Keratinocyte (primary cell): ENCODE data around the gene C11orf86. TPM values are rescaled to one million over a fixed set of nuclear protein-coding genes. Genes with fewer than 3 reads are reported as not detected.

Experiments used
- DNase-seq: peaks from one replicate; pipeline ENCODE4 v3.0.0-alpha.2; 2011; ENCODE audit warnings: low read depth, missing footprints, low spot score
- FAIRE-seq: peaks from 2 replicates; lab custom pipeline; 2011; peaks lifted over from hg19 to GRCh38; lab: Jason Lieb, UNC
- H2AFZ ChIP-seq: 2 replicates; pipeline ENCODE4 v1.6.0; 2012; ENCODE audit warnings: low read length, control low read depth, inconsistent platforms; ENCODE audit not compliant: control insufficient read depth
- H3K27ac ChIP-seq: 2 replicates; pipeline ENCODE4 v1.5.1; 2011; ENCODE audit warnings: low read length; ENCODE audit not compliant: control insufficient read depth, insufficient read depth
- H3K27me3 ChIP-seq: 3 replicates; pipeline ENCODE4 v1.6.0; 2011; ENCODE audit warnings: low read length; ENCODE audit not compliant: control insufficient read depth, insufficient read depth; ENCODE audit errors: extremely low read depth
- H3K36me3 ChIP-seq, 2 experiments: 2 replicates in 1 of 2; 3 replicates in 1 of 2; pipeline ENCODE4 v1.5.1; 2011; ENCODE audit warnings: low read length in 2 of 2, mild to moderate bottlenecking in 1 of 2; ENCODE audit not compliant: control insufficient read depth in 2 of 2, insufficient read depth in 2 of 2; ENCODE audit errors: extremely low read depth in 1 of 2
- H3K4me1 ChIP-seq: 3 replicates; pipeline ENCODE4 v1.5.1; 2011; ENCODE audit warnings: low read length; ENCODE audit not compliant: control insufficient read depth, insufficient read depth; ENCODE audit errors: extremely low read depth
- H3K4me2 ChIP-seq: 3 replicates; pipeline ENCODE4 v1.6.0; 2011; ENCODE audit warnings: low read depth, low read length; ENCODE audit not compliant: control insufficient read depth, insufficient read depth; ENCODE audit errors: extremely low read depth
- H3K4me3 ChIP-seq, 3 experiments: fragments of 200-600 bp in 1 of 3; sonication (generic) in 1 of 3; 2 replicates in 2 of 3; 3 replicates in 1 of 3; pipeline ENCODE4 v1.5.1; 2011 to 2016; ENCODE audit warnings: low read length in 3 of 3, mild to moderate bottlenecking in 3 of 3, control low read depth in 2 of 3, inconsistent platforms in 1 of 3, low read depth in 1 of 3, mixed read lengths in 1 of 3, mixed run types in 1 of 3, moderate library complexity in 1 of 3; ENCODE audit not compliant: control insufficient read depth in 2 of 3, insufficient read depth in 2 of 3; ENCODE audit errors: extremely low read depth in 1 of 3
- H3K79me2 ChIP-seq: 2 replicates; pipeline ENCODE4 v1.6.0; 2012; ENCODE audit warnings: low read length; ENCODE audit not compliant: control insufficient read depth, insufficient read depth
- H3K9ac ChIP-seq: 3 replicates; pipeline ENCODE4 v1.6.0; 2011; ENCODE audit warnings: low read length; ENCODE audit not compliant: control insufficient read depth, insufficient read depth; ENCODE audit errors: extremely low read depth
- H3K9me1 ChIP-seq: 3 replicates; pipeline ENCODE4 v1.6.0; 2011; ENCODE audit warnings: low read length; ENCODE audit not compliant: control insufficient read depth, insufficient read depth; ENCODE audit errors: extremely low read depth
- H3K9me3 ChIP-seq: 2 replicates; pipeline ENCODE4 v1.5.1; 2012; ENCODE audit warnings: low read depth, low read length; ENCODE audit not compliant: control insufficient read depth
- H4K20me1 ChIP-seq: 3 replicates; pipeline ENCODE4 v1.6.0; 2011; ENCODE audit warnings: low read length; ENCODE audit not compliant: control insufficient read depth, insufficient read depth; ENCODE audit errors: extremely low read depth
- CTCF ChIP-seq, 3 experiments: IDR thresholded peaks in 1 of 3; conservative IDR thresholded peaks in 1 of 3; optimal IDR thresholded peaks in 1 of 3; 2 replicates in 2 of 3; 3 replicates in 1 of 3; pipeline versions ENCODE3 to v1.5.1; 2011; ENCODE audit warnings: low read length in 3 of 3, mild to moderate bottlenecking in 3 of 3, moderate library complexity in 2 of 3, control low read depth in 1 of 3, inconsistent platforms in 1 of 3; ENCODE audit not compliant: insufficient read depth in 2 of 3; ENCODE audit errors: extremely low read depth in 1 of 3
- EZH2 ChIP-seq: IDR thresholded peaks from one replicate; pipeline ENCODE4 v1.6.1; 2012; ENCODE audit warnings: inconsistent platforms, mild to moderate bottlenecking, low read length, moderate library complexity
- dilution Hi-C: fragments of 300-500 bp; cut with MboI; formaldehyde crosslinking; loops from one replicate; pipeline ENCODE4 v1.7.0; 2020; ENCODE audit warnings: low sequenced_read_pairs; ENCODE audit not compliant: extremely low pct_ligation_motif_present
- polyA plus RNA-seq, 5 experiments: library from polyadenylated mRNA; depleted of rRNA in 3 of 5; stranded (reverse) in 3 of 5; stranded (forward) in 1 of 5; unstranded in 1 of 5; fragments of >200 nt; gene quantifications; 1 replicate in 1 of 5; 2 replicates in 3 of 5; 3 replicates in 1 of 5; pipeline versions ENCODE4 v1.2.1 to v1.2.3, GENCODE V29; 2011 to 2012; ENCODE audit warnings: missing spikeins in 2 of 5, low read depth in 1 of 5, low replicate concordance in 1 of 5

Gene C11orf86
- polyA plus RNA-seq, 1 donor (not counting 4 experiments of a cell fraction or from before 2014, with no cell fraction given): not detected

- dilution Hi-C loops: no loop called here
- Histone ChIP-seq H3K4me2 (no peak overlapping the region), H3K27ac (no peak overlapping the region), H4K20me1 (no peaks in the 10 kb centered on the region), H3K9me3 (no peaks in the 10 kb centered on the region), H3K4me1 (no peaks in the 10 kb centered on the region), H3K36me3 (no peaks in the 10 kb centered on the region), H3K79me2 (no peaks in the 10 kb centered on the region), H3K9ac (no peak overlapping the region), H3K27me3 (no peaks in the 10 kb centered on the region), H3K4me3 (peak overlapping the region in 1 of 3 experiments; percentile 11), H3K9me1 (no peaks in the 10 kb centered on the region), H2AFZ (peak overlapping the region; percentile 85)
- FAIRE-seq: no peak
- no peak for TF ChIP-seq CTCF (optimal IDR thresholded peaks at IDR 0.05 in 1 of 3, IDR thresholded peaks at IDR 0.05 in 1 of 3, conservative IDR thresholded peaks at IDR 0.05 in 1 of 3; ENCODE audit: extremely low read depth in 1 of 3, insufficient read depth in 2 of 3, low read length in 3 of 3)
- no peak for TF ChIP-seq EZH2
- no peak for DNase-seq
Observed at GRCh38 chr11:67006029-67006884, 31.2 kb downstream of the C11orf86 start.

- Histone ChIP-seq H4K20me1 (no peaks in the 10 kb centered on the region), H3K9me1 (no peaks in the 10 kb centered on the region), H3K79me2 (no peaks in the 10 kb centered on the region), H3K4me1 (no peaks in the 10 kb centered on the region), H3K27me3 (no peaks in the 10 kb centered on the region), H3K27ac (no peak overlapping the region), H3K9ac (no peak overlapping the region), H3K4me2 (no peak overlapping the region), H3K4me3 (no peak overlapping the region), H2AFZ (no peak overlapping the region), H3K9me3 (no peaks in the 10 kb centered on the region), H3K36me3 (no peaks in the 10 kb centered on the region)
- TF ChIP-seq EZH2 (no peak), CTCF (optimal IDR thresholded peaks at IDR 0.05 in 1 of 3, IDR thresholded peaks at IDR 0.05 in 1 of 3, conservative IDR thresholded peaks at IDR 0.05 in 1 of 3; ENCODE audit: extremely low read depth in 1 of 3, insufficient read depth in 2 of 3, low read length in 3 of 3) (no peak)
- no peak for FAIRE-seq
- dilution Hi-C loops: no loop called here
- no peak for DNase-seq
Observed at GRCh38 chr11:67007126-67007525, 32.0 kb downstream of the C11orf86 start.
